ENCODE results near the gene SAMSN1. TPM values are rescaled to one million over a fixed set of nuclear protein-coding genes. Genes with fewer than 3 reads are reported as not detected.
A peak's percentile ranks its signal among the peaks of the same experiment; 100 is the strongest.
"Not testable (repeated sequence)": the region's sequence is repeated elsewhere in the genome, so short reads cannot be mapped to it uniquely, and the experiment has no call there.

SAMSN1 gene
- total RNA-seq, 3 donors from 2014 or later, result 3.2 to 11.1 (median 6.5) TPM

DNA sequence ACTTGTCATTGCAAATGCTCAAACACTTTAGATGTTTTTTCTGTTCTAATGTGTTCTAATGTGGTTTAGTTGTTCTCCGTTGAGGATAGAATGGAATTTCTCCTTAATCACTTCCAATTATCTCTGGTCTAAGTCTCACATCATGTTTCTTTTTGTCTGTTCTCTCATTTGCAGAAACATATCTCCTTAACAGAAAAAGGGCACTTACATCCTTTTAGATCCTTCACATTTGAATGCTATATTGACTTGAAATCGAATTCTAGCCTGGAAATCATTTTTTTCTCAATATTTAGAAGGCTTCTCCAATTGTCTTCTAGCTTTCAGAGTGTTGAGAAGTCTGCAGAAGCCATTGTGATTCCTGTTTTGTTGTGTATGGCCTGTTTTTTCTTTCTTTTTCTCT is 7.3 kb upstream of the SAMSN1 start:
- TF ChIP-seq CTCF (IDR thresholded peaks at IDR 0.05), result no peak
- Histone ChIP-seq H3K4me1 (ENCODE audit: low read depth) (no peaks in the 10 kb centered on the region), H3K36me3 (ENCODE audit: low read depth) (no peaks in the 10 kb centered on the region), H3K9me3 (no peaks in the 10 kb centered on the region), H3K4me3 (no peak overlapping the region)
- ATAC-seq (no peak), DNase-seq (no peak)
- intact Hi-C loops (cut with DNase I, micrococcal nuclease), result no loop called here

- no peak for TF ChIP-seq CTCF (IDR thresholded peaks at IDR 0.05)
- Histone ChIP-seq H3K4me1 (ENCODE audit: low read depth) (no peaks in the 10 kb centered on the region), H3K36me3 (ENCODE audit: low read depth) (no peaks in the 10 kb centered on the region), H3K4me3 (no peak overlapping the region), H3K9me3 (no peaks in the 10 kb centered on the region)
- intact Hi-C loops (cut with DNase I, micrococcal nuclease), result no loop called here
- DNase-seq, result no peak
- no peak for ATAC-seq
Measured at GRCh38 chr21:14551741-14552140, 5.6 kb upstream of the SAMSN1 start.

- no peaks in the 10 kb centered on the region for H3K36me3 ChIP-seq (ENCODE audit: low read depth)
- H3K9me3 ChIP-seq, result no peaks in the 10 kb centered on the region
- no peaks in the 10 kb centered on the region for H3K4me1 ChIP-seq (ENCODE audit: low read depth)
- TF ChIP-seq CTCF (IDR thresholded peaks at IDR 0.05), result no peak
- no peak overlapping the region for H3K4me3 ChIP-seq
- ATAC-seq, result peak; percentile 14
- intact Hi-C loops (cut with DNase I, micrococcal nuclease), result no loop called here
- no peak for DNase-seq
Measured at GRCh38 chr21:14550135-14550534, 4.0 kb upstream of the SAMSN1 start.

- intact Hi-C loops (cut with DNase I, micrococcal nuclease), result no loop called here
- Histone ChIP-seq H3K4me1 (ENCODE audit: low read depth) (no peaks in the 10 kb centered on the region), H3K36me3 (ENCODE audit: low read depth) (no peaks in the 10 kb centered on the region), H3K9me3 (no peaks in the 10 kb centered on the region), H3K4me3 (no peak overlapping the region)
- no peak for TF ChIP-seq CTCF (IDR thresholded peaks at IDR 0.05)
- DNase-seq (no peak), ATAC-seq (peak; percentile 50)
Measured at GRCh38 chr21:14548779-14549178, 2.7 kb upstream of the SAMSN1 start.

GRCh38 chr21:14547834-14548513 is 1.9 kb upstream of the SAMSN1 start:
- DNase-seq (no peak), ATAC-seq (no peak)
- Histone ChIP-seq H3K36me3 (ENCODE audit: low read depth) (no peaks in the 10 kb centered on the region), H3K9me3 (no peaks in the 10 kb centered on the region), H3K4me1 (ENCODE audit: low read depth) (no peaks in the 10 kb centered on the region), H3K4me3 (no peak overlapping the region)
- intact Hi-C loops (cut with DNase I, micrococcal nuclease), result no loop called here
- no peak for TF ChIP-seq CTCF (IDR thresholded peaks at IDR 0.05)

DNA sequence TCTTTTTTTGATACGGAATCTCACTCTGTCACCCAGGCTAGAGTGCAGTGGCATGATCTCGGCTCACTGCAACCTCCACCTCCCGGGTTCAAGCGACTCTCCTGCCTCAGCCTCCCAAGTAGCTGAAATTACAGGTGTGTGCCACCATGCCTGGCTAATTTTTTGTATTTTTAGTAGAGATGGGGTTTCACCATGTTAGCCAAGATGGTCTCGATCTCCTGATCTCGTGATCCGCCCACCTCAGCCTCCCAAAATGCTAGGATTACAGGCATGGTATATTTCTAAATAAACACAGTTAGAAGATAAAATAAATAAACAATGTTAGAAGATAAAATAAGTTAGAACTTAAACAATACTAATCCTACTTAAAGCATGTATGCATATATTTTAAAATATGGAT is 604 bp upstream of the SAMSN1 start:
- ATAC-seq; H3K4me1 ChIP-seq (ENCODE audit: low read depth); DNase-seq; H3K36me3 ChIP-seq (ENCODE audit: low read depth); H3K4me3 ChIP-seq; intact Hi-C loops (cut with DNase I, micrococcal nuclease); H3K9me3 ChIP-seq: not testable (repeated sequence)
